ENCODE measurements around the gene PYGO1.
"Not testable (repeated sequence)": the region's sequence is repeated elsewhere in the genome, so short reads cannot be mapped to it uniquely, and the experiment has no call there.

The PYGO1 gene

DNA sequence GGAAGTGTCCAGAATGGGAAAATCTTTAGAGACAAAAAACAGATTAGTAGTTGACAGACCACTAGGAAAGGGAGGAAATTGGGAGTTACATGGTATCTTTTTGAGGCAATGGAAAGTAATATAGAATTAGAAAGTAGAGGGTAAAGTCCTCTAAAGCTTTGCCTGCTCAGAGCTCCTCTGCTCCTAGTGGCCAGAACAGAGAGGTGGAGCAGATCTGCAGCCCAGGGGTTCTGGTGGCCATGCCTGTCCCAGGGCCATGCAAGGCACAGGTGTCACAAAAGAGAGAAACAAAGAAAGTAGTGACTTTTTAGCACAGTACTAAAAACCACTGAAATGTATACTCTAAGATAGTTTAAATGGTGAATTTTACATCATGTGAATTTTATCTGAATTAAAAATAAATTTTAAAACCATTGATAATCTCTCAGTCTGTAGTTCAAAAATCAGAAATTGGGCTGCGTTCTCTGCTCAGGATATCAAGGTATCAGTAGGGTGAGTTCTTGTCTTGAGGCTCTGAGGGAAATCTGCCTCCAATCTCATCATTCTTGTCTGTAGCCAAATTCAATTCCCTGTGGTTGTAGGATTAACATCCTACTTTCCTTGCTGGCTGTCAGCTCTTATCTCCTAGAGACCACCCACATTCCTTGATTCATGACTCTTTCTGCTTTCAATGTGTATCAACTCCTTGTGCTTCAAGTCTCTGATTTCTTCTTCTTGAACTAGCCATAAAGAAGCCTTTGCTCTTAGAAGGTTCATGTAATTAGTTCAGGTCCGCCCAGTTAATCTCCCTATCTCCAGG lies 23.6 kb downstream of the PYGO1 start:
- DNase-seq, result no peak

DNA sequence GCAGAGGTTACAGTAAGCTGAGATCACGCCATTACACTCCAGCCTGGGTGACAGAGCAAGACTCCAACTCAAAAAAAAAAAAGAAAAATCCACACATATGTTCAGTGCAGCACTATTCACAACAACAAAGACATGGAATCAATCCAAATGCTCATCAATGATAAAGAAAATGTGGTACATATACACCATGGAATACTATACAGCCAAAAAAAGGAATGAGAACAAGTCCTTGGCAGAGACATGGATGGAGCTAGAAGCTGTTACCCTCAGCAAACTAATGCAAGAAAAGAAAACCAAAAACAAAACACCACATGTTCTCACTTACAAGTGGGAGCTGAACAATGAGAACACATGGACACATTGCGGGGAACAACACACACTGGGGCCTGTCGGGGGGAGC lies 25.5 kb downstream of the PYGO1 start:
- no peak for DNase-seq

GRCh38 chr15:55555089-55555488 lies 33.1 kb downstream of the PYGO1 start:
- DNase-seq, result no peak

DNA sequence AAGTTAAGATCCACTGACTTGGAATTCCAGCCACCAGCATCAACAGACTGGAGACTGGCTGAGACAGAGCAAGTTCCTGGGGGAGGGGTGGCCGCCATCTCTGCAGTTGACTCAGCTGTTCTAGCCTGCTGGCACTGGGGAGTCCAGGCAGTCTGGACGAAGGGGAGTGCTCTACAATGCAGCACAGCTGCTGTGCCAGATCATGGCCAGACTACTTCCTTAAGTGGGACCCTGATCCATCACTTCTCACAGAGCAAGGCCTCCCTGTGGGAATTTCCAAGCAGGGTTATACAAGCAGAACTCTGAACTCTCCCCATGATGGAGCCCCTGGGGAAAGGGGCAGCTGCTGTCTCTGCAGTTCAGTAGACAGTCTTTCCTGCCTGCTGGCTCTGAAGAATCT lies 35.2 kb downstream of the PYGO1 start:
- no peak for DNase-seq

DNA sequence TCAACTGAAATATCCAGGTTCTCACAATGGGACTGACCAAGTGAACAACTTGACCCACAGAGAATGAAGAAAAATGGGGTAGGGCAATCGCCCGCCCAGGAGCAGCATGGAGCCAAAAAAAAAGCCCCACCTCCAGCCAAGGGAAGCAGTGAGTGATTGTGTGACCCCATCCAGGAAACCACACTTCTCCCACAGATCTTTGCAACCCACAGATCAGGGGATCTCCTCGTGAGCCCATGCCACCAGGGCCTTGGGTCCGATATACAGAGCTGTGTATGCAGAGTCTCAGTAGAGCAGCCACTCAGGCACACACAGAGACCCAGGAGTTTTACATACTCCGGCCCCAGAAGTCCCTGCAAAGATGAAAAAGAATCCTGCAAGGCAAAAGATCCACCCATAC lies 35.7 kb downstream of the PYGO1 start:
- DNase-seq, result no peak

GRCh38 chr15:55549305-55549704 lies 38.8 kb downstream of the PYGO1 start:
- no peak for DNase-seq

DNA sequence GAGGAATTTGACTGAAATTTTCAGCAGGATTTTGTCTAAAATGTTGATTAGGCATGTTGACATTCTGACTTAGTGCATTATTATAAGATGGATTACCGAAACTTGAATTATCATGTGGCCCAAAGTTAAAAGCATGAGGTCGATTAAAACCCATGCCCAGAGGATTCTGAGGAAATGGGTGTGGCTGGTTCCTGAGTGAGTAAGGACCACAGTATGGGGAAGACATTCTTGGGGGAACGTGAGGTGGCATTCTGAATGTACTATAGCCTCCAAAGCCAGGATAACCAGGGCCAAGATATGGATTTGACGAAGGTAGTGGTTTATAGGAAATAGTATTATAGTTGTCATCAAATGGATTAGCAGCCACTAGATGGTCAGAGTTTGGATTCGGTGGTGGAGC lies 41.4 kb downstream of the PYGO1 start:
- DNase-seq, result no peak

DNA sequence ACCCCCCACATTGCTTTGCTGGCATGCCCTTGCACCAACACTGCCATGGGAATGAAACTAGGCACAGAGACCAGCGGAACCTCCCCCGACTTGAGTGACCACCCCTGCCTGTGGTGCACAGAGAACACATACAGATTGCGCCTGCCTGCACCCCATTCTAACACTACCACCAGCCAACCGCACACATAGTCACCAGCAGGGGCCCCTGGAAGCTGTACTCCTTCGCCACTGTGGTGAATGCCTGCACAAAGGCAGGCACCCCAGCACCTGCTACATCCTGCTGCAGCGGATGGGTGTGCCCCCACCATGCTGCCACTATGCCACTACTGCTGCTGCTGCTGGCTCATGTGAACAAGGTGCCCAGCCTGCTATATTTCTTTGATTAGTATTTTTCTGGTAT lies 52.7 kb downstream of the PYGO1 start:
- no peak for DNase-seq

DNA sequence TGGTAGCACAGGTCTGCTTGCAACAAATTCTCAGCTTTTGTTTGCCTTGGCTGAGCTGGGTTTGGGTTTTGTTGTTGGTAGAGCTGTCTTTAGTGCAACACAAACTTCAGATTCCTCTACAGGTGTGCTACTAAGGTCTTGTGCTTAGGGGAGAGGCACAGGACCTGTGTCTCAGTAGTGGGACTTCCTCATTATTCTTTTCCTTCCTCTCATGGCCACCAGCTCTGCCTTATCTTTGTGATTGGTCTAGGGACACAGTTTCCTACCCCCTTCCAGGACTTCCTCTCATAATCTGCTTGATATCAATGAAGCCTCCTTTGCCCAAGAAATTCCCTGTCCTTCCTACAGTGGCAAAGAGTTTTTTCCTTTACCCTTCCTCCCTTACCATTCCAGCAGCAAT lies 55.2 kb downstream of the PYGO1 start:
- DNase-seq, result no peak

- no peak for DNase-seq
These were observed 57.3 kb downstream of the PYGO1 start for GRCh38 chr15:55530861-55531313.

DNA sequence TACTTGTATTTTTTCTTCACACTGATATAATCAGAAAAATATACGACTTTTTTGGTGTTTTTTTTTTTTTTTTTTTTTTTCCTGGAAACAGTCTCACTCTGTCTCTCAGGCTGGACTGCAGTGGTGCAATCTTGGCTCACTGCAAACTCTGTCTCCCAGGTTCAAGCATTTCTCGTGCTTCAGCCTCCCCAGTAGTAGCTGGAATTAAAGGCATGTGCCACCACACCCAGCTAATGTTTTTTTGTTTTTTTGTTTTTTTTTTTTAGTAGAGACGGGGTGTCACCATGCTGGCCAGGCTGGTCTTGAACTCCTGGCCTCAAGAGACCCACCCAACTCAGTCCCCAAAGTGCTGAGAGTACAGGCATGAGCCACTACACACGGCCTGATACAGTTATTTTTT lies 59.3 kb downstream of the PYGO1 start:
- no peak for DNase-seq

DNA sequence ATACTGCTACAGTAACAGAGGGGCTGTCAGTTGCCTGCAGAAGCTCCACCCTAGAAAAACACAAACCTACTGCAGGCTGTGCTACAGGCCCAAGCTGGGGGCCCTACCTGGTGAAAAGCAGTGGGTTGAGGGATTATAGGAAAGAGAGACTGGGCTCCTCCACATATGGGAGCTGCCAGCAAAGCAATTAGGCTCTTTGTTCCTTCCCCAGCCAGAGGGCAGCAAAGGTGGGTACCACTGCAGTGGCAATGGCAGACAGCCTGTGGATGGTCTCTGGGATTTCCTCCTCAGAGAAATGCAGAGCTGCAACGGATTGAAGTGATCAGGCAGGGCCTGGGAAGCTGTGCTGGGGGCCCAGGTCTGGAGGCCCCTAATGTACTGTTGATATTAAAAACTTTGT lies 61.0 kb downstream of the PYGO1 start:
- no peak for DNase-seq

- DNase-seq, result peak in 1 of 2 experiments; percentile 73
These were observed 61.5 kb downstream of the PYGO1 start for GRCh38 chr15:55526559-55527036.

DNA sequence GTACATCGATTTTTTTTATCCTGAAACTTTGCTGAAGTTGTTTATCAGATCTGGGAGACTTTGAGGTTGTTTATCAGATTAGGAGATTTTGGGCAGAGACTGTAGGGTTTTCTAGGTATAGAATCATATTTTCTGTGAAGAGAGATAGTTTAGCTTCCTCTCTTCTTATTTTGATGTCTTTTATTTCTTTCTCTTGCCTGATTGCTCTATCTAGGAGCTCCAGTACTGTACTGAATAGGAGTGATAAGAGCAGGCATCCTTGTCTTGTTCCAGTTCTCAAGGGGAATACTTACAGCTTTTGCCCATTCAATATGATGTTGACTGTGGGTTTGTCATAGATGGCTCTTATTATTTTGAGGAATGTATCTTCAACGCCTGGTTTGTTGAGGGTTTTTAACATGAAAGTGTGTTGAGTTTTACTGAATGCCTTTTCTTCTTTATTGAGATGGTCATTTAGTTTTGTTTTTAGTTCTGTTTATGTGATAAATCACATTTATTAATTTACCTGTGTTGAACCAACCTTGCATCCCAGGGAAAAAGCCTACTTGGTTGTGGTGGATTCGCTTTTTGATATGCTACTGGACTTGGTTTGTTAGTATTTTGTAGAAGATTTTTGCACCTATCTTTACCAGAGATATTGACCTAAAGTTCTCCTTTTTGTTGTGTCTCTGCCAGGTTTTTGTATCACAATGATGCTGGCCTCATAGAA lies 65.2 kb downstream of the PYGO1 start:
- DNase-seq, result no peak

- no peak for DNase-seq
These were observed 69.5 kb downstream of the PYGO1 start for GRCh38 chr15:55518641-55519040.

DNA sequence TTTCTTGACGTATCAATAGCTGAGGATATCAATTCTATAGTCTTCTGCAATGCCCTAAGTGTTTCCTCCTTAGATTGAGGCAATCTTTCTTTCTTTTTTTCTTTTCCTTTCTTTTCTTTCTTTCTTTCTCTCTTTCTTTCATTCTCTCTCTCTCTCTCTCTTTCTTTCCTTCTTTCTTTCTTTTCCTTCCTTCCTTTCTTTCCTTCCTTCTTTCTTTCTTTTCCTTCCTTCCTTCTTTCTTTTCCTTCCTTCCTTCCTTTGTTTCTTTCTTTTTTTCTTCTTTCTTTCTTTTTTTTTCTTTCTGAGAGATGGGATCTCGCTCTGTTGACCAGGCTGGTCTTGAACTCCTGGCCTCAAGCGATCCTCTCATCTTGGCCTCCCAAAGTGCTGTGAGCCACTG lies 70.1 kb downstream of the PYGO1 start:
- DNase-seq, result no peak

GRCh38 chr15:55515991-55516776 lies 72.0 kb downstream of the PYGO1 start:
- no peak for DNase-seq

DNA sequence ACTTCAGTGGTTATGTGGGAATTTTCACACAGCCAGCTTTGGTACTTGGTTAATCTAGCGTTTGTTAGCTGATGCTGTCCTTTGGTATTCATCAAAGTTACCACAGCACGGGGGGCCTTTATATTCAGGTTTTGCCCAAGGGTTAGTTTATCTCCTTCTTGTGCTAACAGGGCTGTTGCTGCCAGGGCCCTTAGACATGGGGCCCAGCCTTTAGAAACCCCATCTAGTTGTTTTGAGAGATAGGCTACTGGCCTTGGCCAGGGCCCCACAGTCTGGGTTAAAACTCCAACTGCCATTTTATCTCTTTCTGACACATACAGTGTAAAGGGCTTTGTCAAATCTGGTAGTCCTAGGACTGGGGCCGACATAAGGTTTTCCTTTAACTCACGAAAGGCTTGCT lies 72.7 kb downstream of the PYGO1 start:
- DNase-seq, result no peak

- DNase-seq, result no peak
These were observed 73.7 kb downstream of the PYGO1 start for GRCh38 chr15:55514414-55514850.

DNA sequence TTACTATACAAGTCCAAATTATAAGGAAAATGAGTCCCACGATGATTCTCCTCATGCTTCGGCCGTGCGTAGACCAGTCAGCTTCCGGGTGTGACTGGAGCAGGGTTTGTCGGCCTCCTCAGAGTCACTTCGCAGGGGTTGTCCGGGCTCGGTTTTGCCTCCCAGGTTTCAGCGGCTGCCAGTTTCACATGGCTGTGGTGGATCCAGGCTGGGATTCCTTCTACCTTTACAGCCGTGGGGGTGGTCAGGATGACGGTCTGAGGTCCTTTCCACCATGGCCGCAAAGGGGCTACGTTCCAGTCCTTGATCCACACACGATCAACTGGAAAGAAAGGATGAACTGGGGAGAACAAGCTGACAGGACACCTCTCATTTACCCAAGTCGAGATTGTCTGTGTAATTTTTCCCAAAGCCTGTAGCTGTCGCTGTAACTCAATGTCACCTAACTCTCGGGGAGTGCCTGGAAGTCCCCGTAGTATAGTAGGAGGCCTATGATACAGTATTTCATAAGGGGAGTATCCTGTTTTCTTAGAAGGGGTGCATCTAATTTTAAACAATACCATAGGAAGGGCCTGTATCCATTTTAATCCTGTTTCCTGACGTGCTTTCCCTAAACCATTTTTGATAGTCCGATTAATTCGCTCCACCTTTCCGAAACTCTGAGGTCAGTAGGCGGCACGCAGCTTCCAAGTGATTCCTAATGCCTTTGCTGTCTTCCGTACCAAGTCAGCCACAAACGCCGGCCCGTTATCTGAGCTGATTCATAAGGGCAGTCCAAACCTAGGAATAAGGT lies 74.3 kb downstream of the PYGO1 start:
- not testable (repeated sequence) for DNase-seq

- no peak for DNase-seq
These were observed 75.0 kb downstream of the PYGO1 start for GRCh38 chr15:55513152-55513551.

DNA sequence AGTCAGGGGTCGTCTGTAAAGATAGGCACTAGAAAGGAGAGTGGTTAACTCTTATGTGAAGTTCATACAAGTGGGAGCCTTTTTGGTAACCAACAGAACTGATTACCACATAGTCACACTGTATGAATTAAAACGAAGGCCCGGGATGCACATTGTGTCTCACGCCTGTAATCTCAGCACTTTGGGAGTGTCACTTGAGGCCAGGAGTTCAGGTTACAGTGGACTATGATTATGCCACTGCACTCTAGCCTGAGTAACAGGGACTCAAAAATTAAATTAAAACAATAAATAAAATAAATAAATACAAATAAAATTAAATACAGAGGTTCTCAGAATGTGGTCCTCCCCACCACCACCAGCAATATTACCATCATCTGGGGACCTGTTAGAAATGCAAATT lies 80.6 kb downstream of the PYGO1 start:
- no peak for DNase-seq

DNA sequence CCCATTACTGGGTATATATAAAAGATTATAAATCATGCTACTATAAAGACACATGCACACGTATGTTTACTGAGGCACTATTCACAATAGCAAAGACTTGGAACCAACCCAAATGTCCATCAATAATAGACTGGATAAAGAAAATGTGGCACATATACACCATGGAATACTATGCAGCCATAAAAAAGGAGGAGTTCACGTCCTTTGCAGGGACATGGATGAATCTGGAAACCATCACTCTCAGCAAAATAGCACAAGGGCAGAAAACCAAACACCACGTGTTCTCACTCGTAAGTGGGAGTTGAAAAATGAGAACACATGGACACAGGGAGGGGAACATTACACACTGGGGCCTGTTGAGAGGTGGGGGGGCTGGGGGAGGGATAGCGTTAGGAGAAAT lies 82.7 kb downstream of the PYGO1 start:
- not testable (repeated sequence) for DNase-seq

All from SW 1271 (cell line).